ENCODE measurements around the gene SMYD3. TPM values are rescaled to one million over a fixed set of nuclear protein-coding genes. Genes with fewer than 3 reads are reported as not detected.

The SMYD3 gene
- total RNA-seq, 1 donor from 2014 or later, result 24.2 TPM

GRCh38 chr1:245987577-245987976 is 519.5 kb downstream of the SMYD3 start:
- H3K27ac Mint-ChIP-seq (ENCODE audit: unreplicated experiment), result no peak overlapping the region
- no peaks in the 10 kb centered on the region for H3K27me3 Mint-ChIP-seq (ENCODE audit: low read depth)
- H3K36me3 Mint-ChIP-seq (ENCODE audit: low read depth), result no peaks in the 10 kb centered on the region
- no peak for TF ChIP-seq CTCF (conservative IDR thresholded peaks at IDR 0.05)
- H3K4me1 Mint-ChIP-seq, result peaks cover 6% of the 10 kb centered on the region
- no peak overlapping the region for H3K4me3 Mint-ChIP-seq
- no peaks in the 10 kb centered on the region for H3K9me3 Mint-ChIP-seq
- DNase-seq (ENCODE audit: low read depth, low spot score), result no peak

DNA sequence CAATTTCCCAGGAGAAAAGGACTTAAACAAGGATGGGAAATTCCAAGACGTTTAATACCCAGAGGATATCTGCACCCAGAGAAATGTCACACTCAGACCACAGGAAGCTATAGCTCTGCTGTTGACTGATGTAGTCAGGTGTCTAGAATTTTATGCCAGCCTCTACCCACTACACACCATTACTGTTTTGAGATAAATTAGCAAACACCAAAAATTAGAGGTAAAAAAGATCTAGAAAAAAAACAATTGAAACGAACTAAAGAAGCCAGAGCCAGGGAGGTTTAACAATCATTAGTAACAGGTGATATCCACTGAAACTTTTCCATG is 519.9 kb downstream of the SMYD3 start:
- no peak for DNase-seq (ENCODE audit: low read depth, low spot score)
- no peak for TF ChIP-seq CTCF (conservative IDR thresholded peaks at IDR 0.05)
- no peaks in the 10 kb centered on the region for H3K27me3 Mint-ChIP-seq (ENCODE audit: low read depth)
- no peak overlapping the region for H3K27ac Mint-ChIP-seq (ENCODE audit: unreplicated experiment)
- H3K36me3 Mint-ChIP-seq (ENCODE audit: low read depth), result no peaks in the 10 kb centered on the region
- no peak overlapping the region for H3K4me3 Mint-ChIP-seq
- H3K4me1 Mint-ChIP-seq, result peaks cover 6% of the 10 kb centered on the region
- no peaks in the 10 kb centered on the region for H3K9me3 Mint-ChIP-seq

DNA sequence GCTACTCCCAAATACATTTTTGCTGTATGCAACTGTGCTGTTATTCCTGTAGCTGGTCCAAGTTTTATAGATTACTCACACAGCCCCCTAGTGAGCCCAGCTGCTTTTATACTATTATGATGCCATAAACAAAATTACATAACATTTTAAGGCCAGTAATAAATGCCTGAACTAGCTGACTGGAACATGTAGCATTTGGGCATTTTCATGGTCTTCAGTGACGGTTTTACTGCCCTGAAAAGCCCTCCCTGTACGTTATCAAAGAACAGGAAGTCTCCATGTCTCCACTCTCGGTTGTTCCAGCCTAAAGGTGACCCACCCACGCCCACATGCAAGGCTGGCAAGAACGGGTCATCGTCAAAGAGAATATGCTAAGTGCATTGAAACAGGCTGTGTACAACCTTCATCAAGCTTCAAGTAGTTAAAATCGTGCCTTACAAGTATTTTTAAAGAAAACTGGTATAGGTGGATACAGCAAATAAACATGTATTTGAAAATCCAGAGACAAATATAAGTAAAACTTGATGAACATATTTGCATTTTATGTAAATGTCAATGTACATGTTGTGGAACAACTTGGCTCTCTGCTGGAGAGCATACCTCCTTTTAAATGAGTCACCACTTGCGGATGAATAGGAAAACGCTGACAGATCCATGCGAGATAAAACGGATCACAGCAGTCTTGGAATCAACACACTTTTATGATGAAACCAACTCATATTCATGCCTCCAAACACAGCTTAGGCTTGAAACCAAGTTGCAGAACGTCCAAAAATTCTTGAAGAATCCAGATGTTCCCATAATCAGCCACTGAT is 520.5 kb downstream of the SMYD3 start:
- Mint-ChIP-seq H3K4me1 (peaks cover 6% of the 10 kb centered on the region), H3K9me3 (no peaks in the 10 kb centered on the region), H3K4me3 (no peak overlapping the region), H3K27ac (ENCODE audit: unreplicated experiment) (no peak overlapping the region), H3K36me3 (ENCODE audit: low read depth) (no peaks in the 10 kb centered on the region), H3K27me3 (ENCODE audit: low read depth) (no peaks in the 10 kb centered on the region)
- no peak for TF ChIP-seq CTCF (conservative IDR thresholded peaks at IDR 0.05)
- DNase-seq (ENCODE audit: low read depth, low spot score), result no peak

- Mint-ChIP-seq H3K27ac (ENCODE audit: unreplicated experiment) (no peak overlapping the region), H3K4me3 (no peak overlapping the region), H3K27me3 (ENCODE audit: low read depth) (no peaks in the 10 kb centered on the region), H3K4me1 (peaks cover 6% of the 10 kb centered on the region), H3K9me3 (no peaks in the 10 kb centered on the region), H3K36me3 (ENCODE audit: low read depth) (no peaks in the 10 kb centered on the region)
- no peak for DNase-seq (ENCODE audit: low read depth, low spot score)
- TF ChIP-seq CTCF (conservative IDR thresholded peaks at IDR 0.05), result no peak
Observed at GRCh38 chr1:245984390-245985155, 522.5 kb downstream of the SMYD3 start.

DNA sequence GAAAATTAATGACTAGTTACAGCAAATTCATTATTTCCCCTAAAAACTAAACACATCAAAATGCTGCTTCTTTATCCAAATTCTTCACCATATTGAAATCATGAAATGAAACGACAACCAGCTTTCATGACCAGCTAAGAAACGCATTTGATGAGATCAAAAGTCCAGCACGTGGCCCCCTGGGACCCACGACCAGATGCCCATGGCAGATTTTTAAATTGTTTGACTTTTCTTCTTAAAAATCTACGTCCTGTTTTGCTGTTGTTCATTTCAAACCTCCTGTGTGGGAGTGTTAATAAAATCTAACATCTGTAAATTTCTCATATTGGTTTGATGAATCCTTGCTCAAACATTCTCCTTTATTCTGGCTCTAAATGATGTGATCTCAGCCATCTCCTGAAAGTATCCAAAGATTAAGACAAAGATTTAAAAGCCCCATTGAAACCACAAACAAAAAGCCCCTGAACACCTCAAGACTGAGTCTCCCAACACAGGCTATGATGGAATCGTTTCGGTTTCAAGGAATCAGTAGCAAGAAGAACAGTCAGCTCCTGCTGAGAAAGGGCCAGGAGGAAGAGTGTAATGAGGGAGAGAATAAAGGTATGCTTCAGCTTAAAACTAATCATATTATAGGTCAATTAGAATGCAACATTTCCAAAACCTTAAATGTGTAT is 523.6 kb downstream of the SMYD3 start:
- TF ChIP-seq CTCF (conservative IDR thresholded peaks at IDR 0.05), result no peak
- Mint-ChIP-seq H3K27me3 (ENCODE audit: low read depth) (no peaks in the 10 kb centered on the region), H3K9me3 (no peaks in the 10 kb centered on the region), H3K4me3 (no peak overlapping the region), H3K36me3 (ENCODE audit: low read depth) (no peaks in the 10 kb centered on the region), H3K27ac (ENCODE audit: unreplicated experiment) (no peak overlapping the region), H3K4me1 (peaks cover 6% of the 10 kb centered on the region)
- DNase-seq (ENCODE audit: low read depth, low spot score), result no peak
